GM21526 (cell line): ENCODE measurements around the gene ZBTB7C.

Experiments used
- ATAC-seq: cut with Tn5 transposase; IDR thresholded peaks from one replicate; pipeline ENCODE4 v1.9.1; 2021; ENCODE audit warnings: moderate library complexity; ENCODE audit not compliant: unreplicated experiment, low FRiP score

ZBTB7C gene

DNA sequence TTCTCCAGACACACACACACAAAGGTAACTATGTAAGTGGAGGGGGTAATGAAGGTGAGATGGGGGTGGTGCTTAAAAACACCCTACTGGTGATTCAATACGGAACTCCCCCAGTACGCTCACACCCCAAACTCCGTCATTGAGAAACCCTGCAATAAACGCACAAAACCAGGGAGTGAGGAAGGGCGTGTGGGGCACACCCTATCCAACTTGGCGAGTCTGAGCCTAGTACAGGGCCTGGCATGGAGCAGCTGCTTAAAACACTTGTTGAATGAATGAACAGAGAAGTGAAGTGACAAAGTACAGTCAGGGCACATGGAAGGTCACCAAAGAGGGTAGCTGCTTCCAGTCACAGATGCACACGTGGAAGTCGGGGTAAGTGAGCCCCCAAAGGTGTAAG is 331.9 kb downstream of the ZBTB7C start:
- ATAC-seq, result no peak

GRCh38 chr18:48076461-48076860 is 332.7 kb downstream of the ZBTB7C start:
- ATAC-seq, result no peak

DNA sequence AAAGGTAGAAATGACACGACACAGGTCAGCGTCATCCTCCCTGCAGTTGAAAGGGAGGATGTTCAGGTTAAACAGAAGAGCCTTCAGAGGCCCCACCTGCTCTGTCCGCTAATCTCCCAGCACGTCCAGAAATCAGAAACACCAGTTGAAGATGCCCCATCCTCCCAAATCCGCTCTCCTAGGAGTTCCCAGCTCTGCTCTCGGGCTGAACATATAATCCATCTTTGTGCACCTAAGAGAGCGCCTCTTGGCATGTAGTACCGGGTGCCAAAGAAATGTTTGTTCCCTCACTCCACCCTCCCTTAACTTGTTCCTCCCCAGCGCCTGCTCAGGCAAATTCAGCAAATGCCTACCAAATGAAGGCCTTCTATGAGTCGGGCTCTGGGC is 333.5 kb downstream of the ZBTB7C start:
- ATAC-seq, result no peak

- no peak for ATAC-seq
Observed at GRCh38 chr18:48074929-48075706, 334.1 kb downstream of the ZBTB7C start.

DNA sequence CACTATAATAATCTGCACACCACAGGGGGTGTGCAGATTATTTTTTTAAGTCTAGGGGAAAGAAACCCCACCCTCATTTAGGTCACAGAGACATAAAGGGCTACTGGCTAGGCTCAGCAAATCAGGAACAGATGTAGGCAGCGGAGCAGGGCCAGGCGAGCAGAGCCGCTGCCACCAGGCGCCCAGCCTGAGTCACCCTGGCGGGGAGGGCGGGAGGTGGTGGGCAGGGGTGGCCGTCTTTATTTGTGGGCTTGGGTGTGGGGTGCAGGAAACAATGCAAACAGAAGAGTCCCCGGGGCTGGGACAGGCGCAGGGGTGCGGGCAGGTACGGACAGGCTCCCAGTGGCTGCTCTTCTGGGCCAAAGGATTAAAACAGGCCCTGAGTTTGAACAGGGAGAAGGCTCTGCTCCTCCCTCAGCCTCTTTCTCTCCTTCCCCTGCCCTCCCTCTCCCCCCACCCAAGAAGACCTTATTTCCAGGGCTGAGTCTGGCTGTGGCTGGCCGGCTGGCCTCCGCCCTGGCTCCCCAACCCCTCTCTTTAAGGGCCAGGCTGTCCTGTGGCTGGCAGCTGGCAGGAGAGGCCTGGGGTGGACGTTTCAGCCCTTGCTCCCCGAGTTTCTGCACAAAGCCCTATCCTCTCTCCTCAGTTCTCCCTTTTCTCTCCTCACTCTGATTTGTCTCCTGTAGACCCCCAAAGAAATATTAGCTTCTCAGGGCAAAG is 335.8 kb downstream of the ZBTB7C start:
- no peak for ATAC-seq

GRCh38 chr18:48072428-48073204 is 336.6 kb downstream of the ZBTB7C start:
- ATAC-seq, result no peak

GRCh38 chr18:48068916-48069445 is 340.2 kb downstream of the ZBTB7C start:
- no peak for ATAC-seq

DNA sequence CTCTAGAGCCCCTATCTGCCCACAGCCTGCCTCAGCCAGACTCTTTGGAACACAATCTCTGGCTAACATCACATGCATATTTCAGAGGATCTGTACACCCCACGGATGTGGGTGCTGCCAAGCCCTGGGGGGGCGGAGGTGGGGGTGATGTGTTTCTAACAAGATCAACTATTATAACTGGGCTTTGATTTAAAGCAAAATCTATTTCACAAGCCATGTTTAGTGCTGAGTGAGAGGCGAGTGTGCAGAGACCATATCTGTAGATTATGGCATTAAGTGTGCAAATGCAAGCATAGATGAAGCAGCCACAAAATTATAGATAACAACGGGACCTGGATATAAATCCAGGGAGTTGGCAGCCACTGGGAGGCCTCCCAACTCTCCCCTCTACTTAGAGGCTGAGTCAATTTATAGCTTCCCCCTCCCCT is 342.9 kb downstream of the ZBTB7C start:
- no peak for ATAC-seq

DNA sequence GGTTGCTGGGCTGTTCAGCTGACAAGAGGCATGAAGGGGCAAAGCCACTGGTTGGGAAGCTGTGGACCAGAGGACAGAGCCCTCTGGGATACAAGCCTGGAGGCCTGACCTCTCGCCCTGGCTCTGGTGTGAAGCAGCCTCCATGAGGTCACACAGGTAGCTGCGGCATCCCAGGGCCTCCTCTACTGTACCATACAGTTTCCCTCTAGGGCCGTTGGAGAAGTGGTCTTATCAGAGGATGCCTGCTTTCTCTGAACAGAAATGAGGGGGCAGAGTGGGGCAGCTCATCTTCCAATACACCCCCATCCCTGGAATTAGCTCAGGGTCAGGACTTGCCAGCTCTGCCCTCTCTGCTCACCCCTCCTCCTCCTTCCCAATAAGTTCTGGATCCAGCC is 343.6 kb downstream of the ZBTB7C start:
- ATAC-seq, result no peak

DNA sequence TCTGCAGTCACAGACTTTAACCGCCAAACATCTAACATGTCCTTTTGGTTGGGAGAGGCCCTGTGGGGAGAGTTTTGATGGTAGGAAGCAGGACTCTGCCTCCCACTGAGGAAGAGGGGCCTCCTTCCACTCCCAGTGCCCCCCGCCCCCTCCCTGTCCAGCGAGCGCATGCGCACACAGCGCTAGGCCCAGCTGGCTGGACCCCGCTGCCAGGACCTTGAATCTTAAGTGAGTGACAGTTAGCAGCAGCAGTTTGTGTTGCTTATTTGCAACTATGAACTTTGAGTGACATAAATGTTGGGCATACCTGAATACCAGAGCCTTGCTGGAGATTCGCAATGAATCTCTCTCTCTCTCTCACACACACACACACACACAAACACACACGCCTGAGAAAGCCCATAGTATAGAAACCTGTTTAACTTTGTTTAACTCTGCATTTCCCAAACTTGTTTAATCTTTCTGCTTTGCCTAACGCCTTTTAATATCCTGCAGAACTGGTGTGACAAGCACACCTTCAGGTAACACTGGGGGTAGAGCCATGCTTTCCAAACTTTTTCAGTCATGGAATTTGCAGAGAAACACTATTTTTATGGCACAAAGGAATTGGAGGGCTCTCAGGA is 344.1 kb downstream of the ZBTB7C start:
- no peak for ATAC-seq

DNA sequence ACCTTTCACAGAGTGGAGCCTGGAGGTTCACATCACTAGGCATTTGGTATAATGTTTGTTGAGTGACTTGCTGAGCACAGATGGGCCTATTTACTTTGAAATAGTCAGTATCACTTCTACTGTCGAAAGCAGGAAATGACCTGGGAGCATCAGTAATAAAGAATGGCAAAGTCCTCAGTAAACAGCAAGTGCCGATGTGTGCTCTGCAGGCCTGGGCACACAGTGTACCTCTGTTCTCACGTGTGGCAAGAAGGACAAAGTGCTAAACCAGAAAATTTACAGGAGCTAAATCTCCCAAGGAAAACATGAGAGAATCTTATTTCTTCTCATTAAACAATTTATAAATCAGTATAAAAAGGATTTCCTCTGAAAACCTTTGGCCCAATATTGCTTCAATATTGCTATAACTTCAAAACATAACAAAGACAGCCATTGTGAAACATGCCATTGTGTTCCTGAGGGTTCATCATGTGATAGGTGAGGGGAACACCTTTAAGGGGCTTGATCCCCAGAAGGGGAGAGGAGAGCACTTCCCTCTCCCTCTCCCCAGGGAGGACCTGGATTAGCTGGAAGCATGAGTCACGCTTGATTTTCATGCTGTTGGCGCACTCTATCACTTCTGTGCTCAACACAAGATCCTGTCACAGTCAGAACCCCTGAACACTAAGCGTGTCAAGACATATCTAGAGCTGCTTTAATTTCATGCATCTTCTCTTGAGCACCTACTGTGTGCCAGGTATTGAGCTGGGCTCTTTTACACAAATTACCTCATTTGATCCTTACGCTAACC is 347.2 kb downstream of the ZBTB7C start:
- no peak for ATAC-seq

- no peak for ATAC-seq
Observed at GRCh38 chr18:48060970-48061369, 348.2 kb downstream of the ZBTB7C start.

DNA sequence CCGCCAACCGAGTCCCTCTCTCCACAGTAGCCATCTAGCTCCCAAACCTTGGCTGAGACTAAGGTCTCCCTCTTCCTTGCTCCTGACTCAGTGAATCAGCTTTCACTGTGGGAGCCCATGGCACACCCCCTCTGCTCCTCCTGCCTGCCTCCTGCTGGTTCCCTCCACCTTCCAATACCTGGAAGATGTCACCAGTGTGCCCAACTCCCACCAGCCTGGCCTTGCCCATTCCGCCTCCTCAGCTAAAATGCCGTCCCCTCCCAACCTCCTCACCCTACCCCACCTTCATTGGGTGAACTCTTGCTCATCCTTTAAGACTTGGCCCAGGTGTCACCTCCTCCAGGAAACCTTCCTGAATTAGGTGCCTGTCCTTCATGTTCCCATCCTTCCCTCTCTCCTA is 348.8 kb downstream of the ZBTB7C start:
- no peak for ATAC-seq

DNA sequence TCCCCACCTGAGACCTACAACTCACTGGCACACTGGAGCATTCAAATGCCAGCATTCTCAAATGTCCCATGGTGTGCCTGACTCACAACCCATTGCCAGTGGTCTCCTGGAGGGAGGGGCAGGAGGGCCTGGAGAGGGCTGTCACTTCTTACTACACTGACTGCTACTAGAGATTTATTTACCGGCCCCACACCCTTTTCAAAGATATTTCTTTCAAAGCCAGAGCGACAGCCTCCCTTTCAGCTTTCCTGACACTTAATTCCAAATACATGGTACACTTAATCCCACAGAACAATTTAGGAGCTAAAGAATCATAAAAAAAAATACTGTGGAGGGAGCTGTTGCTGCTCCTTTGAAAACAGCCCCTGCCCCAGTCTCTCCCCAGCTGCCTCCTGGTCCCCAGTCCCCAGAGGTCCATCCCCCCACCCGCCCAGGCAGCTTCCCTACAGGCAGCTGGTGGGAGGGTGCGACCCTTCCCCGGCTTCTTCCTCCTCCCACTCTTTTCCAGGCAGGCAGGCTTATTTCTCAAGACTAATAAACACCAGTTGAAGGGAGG is 349.6 kb downstream of the ZBTB7C start:
- ATAC-seq, result no peak

DNA sequence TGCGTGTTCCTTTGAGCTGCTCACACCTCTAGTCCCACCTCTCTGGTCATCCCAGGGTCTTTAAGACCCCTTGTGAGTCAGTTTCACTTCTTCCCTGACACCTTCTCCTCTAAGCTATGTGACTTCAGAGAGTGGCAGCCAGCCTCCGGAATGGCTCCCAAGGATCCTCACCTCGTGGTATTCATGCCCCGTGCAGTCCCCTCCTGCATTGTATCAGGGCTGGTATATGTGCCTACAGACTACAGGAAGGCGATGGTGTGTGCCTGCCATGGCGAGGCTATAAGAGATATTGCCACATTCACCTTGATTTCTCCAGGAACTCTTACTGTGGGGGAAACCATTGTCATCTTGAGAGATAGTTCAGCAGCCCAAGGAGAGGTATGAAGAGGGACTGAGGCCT is 350.7 kb downstream of the ZBTB7C start:
- no peak for ATAC-seq

GRCh38 chr18:48057018-48057417 is 352.2 kb downstream of the ZBTB7C start:
- ATAC-seq, result no peak

DNA sequence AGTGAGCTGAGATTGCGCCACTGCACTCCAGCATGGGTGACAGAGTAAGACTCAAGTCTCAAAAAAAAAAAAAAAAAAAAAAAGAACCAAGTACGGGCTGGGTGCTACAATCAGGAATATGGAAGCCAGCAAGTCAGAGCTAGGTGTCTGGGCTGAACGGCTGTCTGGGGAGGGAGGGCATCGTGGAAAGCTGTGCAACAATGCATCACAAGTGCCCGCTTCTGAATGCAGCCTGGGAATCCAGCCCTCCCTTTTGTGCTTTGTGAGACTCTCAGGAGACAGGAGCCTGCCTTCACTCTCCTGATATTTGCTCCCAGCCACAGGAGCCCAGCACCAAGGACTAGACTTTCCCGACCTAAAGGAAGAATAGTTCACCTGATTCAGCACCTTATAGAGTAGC is 353.8 kb downstream of the ZBTB7C start:
- no peak for ATAC-seq

GRCh38 chr18:48053881-48054816 is 355.0 kb downstream of the ZBTB7C start:
- ATAC-seq, result no peak
